ENCODE measurements around the gene CNNM3.
"Not testable (repeated sequence)": the region's sequence is repeated elsewhere in the genome, so short reads cannot be mapped to it uniquely, and the experiment has no call there.

Gene CNNM3

GRCh38 chr2:96816127-96816835, at the start of gene CNNM3:
CNNM3 (plus strand) TSS chr2:96816268; CDS start chr2:96816278, 10 bp downstream.
- peak; percentile 90 for DNase-seq

- no peak for DNase-seq
These were observed 48.8 kb upstream of the CNNM3 start for GRCh38 chr2:96767135-96767871.

DNA sequence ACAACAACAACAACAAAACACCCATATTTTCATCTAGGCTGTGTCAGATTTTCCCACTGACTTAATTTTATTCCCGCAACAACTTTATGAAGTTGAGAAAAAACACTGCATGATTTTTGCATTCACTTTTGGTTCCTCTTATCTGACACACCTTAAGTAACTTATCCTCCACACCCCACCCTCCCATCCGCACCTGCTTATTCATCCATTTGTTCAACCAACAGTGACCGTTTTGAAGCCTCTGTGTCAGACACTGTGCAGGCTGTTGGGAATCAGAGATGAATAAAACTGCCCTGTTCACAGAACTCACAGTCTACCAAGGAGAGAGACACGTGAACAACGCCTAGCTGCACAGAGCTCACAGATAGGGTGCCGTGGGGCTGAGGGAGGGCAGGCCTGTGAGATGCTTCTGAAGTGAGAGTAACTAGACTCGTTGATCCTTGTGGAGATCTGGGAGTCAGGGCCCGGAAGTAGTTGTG, 47.9 kb upstream of the CNNM3 start:
- DNase-seq: no peak

- DNase-seq: peak; percentile 53
These were observed 46.3 kb upstream of the CNNM3 start for GRCh38 chr2:96769814-96770213.

DNA sequence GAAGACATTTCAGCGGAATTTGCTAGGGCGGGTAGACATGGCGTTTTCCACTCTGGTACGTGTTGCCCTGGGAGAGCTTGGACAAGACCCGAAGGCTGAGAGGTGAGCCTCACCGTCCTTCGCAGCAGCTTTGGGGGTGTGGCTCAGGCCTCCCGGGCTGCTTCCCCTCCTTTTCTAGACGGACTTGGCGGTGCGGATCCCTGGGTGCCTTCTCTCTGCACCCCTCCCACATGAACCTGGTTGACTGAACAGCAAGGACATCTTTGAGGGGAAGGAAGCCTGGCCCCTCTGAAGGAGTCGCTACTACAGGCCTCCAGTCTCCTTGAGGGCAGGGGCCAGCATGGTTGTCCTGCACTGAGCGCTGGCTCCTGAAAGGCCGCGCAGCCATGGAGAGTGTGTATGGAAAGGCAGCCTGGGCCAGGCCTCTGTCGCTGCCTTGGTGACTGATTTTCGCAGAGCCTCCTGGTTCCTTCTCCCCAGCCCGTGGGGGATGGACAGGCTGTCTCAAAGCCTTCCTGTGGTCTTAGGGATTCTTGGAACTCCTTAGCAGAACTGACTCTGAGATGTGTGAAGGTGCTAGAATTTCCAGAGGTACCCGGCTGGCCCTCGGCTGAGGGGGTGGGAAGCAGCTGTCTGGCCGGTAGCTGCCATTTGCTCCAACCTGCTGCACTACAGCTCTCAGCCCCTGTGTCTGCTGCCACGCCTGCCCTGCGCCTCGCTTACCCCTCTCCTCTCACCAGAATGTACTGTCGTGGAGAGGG, 45.4 kb upstream of the CNNM3 start:
- DNase-seq: no peak

DNA sequence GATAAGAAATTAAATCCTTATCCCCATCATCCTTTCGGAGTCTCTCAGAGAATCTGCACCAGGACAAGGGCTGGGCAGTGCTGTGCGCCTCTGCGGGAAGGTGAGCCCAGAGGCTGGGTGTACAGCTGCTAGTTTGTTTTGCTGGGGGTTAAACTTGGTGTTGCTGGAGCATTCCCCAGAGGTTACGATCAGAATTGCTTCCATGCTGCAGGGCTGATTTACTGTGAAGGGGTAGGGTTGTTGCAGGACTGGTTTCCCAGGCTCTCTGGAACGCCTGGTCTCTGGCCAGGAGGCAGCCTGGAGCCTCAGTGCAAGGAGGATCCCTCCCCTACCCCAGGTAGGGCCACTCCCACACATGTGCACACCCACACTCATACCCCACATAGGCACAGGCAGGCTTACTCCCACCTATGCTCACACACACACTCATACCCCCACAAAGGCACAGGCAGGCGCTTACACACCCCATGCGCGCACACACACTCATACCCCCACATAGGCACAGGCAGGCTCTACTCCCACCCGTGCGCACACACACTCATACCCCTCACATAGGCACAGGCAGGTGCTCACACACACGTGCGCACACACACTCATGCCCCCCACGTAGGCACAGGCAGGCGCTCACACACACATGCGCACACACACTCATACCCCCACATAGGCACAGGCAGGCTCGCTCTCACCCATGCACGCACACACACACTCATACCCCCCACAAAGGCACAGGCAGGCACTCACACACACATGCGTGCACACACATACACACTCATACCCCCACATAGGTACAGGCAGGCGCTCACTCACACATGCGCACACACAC, 44.1 kb upstream of the CNNM3 start:
- peak; percentile 60 for DNase-seq

DNA sequence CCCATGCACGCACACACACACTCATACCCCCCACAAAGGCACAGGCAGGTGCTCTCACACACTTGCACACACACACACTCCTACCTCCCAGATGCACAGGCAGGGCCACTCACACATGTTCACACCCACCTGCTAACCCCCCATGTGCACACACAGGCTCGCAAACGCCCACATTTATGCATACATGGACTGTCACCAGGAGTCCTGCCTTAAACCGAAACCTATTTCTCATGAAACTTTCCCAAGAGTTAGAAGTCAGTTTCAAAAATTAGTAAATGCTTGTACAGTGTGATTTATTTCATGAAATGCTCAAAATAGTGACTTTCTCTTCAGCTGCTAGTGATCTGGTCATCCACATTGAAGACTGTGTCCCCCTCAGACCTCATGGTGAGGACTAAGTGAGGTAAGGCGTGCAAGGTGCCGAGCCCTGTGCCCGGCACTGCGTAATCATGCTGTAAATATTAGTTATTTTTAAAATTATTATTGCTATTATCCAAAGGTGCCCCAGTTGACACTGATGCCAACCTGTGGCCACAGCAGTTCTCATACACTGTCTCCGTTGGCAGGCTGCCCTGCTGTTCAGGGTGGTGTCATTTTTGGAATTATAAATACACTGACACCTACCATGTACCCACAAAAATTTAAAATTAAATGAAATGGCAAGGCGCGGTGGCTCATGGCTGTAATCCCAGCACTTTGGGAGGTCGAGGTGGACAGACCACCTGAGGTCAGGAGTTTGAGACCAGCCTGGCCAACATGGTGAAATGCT, 43.0 kb upstream of the CNNM3 start:
- no peak for DNase-seq

GRCh38 chr2:96773922-96774321, 42.1 kb upstream of the CNNM3 start:
- peak; percentile 75 for DNase-seq

- DNase-seq: no peak
These were observed 40.9 kb upstream of the CNNM3 start for GRCh38 chr2:96775160-96775559.

GRCh38 chr2:96783388-96783787, 32.7 kb upstream of the CNNM3 start:
- DNase-seq: no peak

DNA sequence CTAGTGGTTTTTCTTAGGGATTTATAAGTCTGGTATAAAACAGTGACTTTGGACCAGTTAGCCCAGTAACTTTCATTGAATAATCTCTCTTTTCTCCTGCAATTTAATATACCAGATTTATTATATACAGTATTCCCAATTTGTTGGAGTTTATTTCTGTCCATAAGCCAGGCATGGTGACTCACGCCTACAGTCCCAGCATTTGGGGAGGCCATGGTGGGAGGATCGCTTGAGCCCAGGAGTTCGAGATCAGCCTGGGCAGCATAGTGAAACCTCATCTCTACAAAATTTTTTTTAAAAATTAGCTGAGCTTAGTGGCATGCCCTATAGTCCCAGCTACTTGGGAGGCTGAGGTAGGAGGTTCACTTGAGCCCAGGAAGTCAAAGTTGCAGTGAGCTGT, 28.7 kb upstream of the CNNM3 start:
- no peak for DNase-seq

- DNase-seq: no peak
These were observed 27.4 kb upstream of the CNNM3 start for GRCh38 chr2:96788442-96789244.

GRCh38 chr2:96789245-96789617, 26.8 kb upstream of the CNNM3 start:
- no peak for DNase-seq

GRCh38 chr2:96792772-96793749, 23.0 kb upstream of the CNNM3 start:
- DNase-seq: no peak

- no peak for DNase-seq
These were observed 21.0 kb upstream of the CNNM3 start for GRCh38 chr2:96795076-96795475.

GRCh38 chr2:96796497-96796896, 19.6 kb upstream of the CNNM3 start:
- DNase-seq: not testable (repeated sequence)

GRCh38 chr2:96797066-96797625, 18.9 kb upstream of the CNNM3 start:
- DNase-seq: no peak

DNA sequence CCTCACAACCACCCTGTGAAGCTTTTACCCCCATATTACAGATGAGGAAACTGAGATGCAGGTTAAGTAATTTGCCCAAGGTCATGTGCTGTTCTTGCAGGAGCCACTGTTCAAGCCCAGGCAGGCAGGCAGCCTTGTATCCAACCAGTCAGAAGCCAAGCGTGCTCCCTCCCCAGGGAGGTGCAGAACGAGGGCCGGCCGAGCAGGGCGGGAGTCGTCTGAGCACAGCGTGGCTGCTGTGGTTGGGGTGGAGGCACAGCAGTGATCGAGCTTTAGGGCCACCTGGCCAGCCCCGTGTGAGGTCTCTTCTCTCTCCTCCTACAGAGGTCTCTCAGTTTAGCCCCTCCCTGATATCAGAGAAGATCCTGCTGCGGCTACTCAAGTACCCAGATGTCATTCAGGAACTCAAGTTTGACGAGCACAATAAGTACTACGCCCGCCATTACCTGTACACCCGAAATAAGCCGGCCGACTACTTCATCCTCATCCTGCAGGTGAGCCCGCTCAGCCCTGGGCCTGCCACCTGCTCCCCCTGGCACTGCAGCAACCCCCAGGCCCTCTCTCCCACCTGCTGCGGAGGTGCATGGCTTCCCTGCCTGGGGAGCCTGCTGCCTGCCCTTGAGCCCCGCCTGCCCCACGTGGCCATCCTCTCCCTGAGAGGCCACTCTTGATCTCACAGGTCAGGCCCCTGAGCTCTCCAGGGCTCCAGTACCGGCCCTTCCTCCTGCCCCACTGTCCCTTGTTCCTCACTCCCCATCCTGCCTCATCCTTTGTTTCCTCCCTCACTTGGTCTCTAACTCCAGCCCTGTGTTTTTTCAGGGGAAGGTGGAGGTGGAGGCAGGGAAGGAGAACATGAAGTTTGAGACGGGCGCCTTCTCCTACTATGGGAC, 17.1 kb upstream of the CNNM3 start:
- DNase-seq: peak; percentile 81

DNA sequence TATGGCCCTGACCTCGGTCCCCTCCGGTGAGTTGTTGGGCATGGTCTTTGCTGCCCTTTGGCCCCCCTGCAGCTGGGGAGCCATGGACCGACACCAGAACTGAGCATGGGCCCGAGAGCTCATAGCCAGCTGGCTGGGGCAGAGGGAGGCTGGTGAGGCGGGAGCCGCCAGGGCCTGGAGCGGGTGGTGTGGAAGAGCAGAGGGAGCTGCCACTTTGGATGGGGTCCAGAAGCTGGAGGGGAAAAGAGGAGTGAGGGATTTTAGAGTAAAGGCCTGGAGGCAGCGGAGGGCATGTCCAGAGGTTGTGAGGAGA, 16.5 kb upstream of the CNNM3 start:
- DNase-seq: no peak

Data from NCI-H510A treated with DMSO at 0.1 percent for 48 hours (cell line).